Measurements from ENCODE around the gene FAM120B.

FAM120B gene

DNA sequence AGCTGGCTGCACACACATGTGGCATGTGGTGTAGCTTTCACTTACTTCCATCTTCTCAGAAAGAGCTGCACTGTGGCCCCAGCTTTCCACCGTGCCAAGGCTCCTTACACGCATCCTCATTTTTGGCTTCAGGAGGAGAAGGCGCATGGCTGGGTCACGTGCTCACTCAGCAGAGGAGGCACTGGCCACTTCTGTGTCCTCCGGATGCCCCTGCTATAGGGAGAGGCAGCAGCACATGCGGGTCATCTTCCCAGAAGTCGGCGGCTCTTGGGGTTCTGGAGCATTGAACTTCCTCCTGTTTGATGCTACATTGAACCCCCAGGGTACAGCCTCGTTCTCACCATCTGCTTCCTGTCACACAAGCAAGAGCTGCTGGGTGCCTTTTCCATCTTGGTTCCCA, 111.3 kb downstream of the FAM120B start:
- H3K4me3 ChIP-seq (ENCODE audit: low read depth in 1 of 2, low read length in 2 of 2) = no peak overlapping the region
- TF ChIP-seq, protein P1, sequence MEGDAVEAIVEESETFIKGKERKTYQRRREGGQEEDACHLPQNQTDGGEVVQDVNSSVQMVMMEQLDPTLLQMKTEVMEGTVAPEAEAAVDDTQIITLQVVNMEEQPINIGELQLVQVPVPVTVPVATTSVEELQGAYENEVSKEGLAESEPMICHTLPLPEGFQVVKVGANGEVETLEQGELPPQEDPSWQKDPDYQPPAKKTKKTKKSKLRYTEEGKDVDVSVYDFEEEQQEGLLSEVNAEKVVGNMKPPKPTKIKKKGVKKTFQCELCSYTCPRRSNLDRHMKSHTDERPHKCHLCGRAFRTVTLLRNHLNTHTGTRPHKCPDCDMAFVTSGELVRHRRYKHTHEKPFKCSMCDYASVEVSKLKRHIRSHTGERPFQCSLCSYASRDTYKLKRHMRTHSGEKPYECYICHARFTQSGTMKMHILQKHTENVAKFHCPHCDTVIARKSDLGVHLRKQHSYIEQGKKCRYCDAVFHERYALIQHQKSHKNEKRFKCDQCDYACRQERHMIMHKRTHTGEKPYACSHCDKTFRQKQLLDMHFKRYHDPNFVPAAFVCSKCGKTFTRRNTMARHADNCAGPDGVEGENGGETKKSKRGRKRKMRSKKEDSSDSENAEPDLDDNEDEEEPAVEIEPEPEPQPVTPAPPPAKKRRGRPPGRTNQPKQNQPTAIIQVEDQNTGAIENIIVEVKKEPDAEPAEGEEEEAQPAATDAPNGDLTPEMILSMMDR (IDR thresholded peaks at IDR 0.05; ENCODE audit: borderline replicate concordance, extremely low read depth, low read length, poor library complexity, severe bottlenecking) = no peak
- TF ChIP-seq EZH2 (IDR thresholded peaks at IDR 0.05; ENCODE audit: borderline replicate concordance, low read depth, low read length, severe bottlenecking) = no peak
- H3K36me3 ChIP-seq (ENCODE audit: insufficient read depth, low read length) = no peaks in the 10 kb centered on the region
- ATAC-seq (ENCODE audit: insufficient read depth, low read depth) = no peak
- H4K20me1 ChIP-seq (ENCODE audit: insufficient read depth, low read length) = no peaks in the 10 kb centered on the region
- no peak overlapping the region for H2AFZ ChIP-seq (ENCODE audit: low read depth, low read length)
- no peak overlapping the region for H3K27ac ChIP-seq (ENCODE audit: low read length)
- H3K9me3 ChIP-seq (ENCODE audit: insufficient read depth, low read length, severe bottlenecking) = no peaks in the 10 kb centered on the region
- H3K79me2 ChIP-seq (ENCODE audit: insufficient read depth, low read length) = no peaks in the 10 kb centered on the region
- H3K9ac ChIP-seq (ENCODE audit: low read depth, low read length) = no peak overlapping the region
- H3K27me3 ChIP-seq (ENCODE audit: insufficient read depth, low read length, poor library complexity) = no peaks in the 10 kb centered on the region
- DNase-seq = no peak
- H3K4me2 ChIP-seq (ENCODE audit: insufficient read depth, low read length) = no peak overlapping the region
- H3K4me1 ChIP-seq (ENCODE audit: insufficient read depth, low read length) = no peaks in the 10 kb centered on the region

DNA sequence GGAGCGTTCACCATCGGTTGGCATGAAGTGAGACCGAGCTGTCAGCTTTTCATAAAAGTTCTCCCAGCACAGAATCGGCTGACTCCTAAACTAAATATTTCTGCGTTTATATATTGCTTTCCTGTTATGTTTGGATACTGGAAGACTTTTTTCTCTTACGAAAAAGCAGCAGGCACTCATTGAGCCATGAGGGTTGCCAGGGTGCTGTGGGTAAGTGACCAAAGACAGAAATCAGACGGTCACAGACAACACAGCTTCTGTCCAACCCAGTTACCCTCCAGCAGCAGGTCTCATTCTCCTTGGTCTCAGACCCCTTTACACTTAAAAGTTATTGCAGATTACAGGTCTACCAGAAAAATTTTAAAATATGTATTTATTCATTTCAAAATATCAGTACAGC, 113.7 kb downstream of the FAM120B start:
- H2AFZ ChIP-seq (ENCODE audit: low read depth, low read length) = no peak overlapping the region

DNA sequence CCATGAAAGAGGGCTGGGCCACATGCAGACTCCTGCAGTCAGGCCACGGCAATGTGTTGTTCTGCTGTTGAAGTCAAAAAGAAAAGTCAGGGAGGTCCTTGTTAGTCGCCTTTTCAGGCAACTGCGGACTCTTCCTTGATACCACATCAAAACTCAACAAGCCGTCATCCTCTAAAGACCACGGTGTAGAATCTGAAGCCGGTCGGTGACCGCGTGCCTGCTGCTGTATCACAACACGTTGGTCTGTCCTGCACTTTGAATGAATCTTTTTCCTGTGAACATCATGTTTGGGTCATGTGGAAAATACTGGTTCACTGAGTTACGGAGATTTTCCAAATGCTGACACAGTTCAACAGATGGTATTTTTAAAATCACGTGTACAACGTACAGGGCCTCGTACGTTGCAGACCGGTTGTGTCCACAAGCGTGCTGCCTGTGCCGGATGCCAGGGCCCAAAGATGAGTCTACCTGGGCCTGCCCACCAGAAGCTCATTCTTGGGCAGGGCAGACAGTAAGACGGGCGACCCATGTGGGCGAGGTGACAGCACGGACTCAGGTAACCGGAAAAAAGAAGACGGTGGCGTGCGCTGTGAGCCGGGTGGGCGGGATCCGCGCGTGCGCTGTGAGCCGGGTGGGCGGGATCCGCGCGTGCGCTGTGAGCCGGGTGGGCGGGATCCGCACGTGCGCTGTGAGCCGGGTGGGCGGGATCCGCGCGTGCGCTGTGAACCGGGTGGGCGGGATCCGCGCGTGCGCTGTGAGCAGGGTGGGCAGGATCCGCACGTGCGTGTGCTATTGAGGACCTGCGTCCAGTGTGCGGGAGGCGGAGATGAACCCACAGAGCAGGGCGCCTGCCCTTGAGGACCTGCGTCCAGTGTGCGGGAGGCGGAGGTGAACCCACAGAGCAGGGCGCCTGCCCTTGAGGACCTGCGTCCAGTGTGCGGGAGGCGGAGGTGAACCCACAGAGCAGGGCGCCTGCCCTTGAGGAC, 114.5 kb downstream of the FAM120B start:
- no peak for ATAC-seq (ENCODE audit: insufficient read depth, low read depth)
- no peak overlapping the region for H3K4me3 ChIP-seq (ENCODE audit: low read depth in 1 of 2, low read length in 2 of 2)
- H2AFZ ChIP-seq (ENCODE audit: low read depth, low read length) = no peak overlapping the region

More for the DNA sequence above, 113.7 kb downstream of the FAM120B start:
- Histone ChIP-seq H3K79me2 (ENCODE audit: insufficient read depth, low read length) (no peaks in the 10 kb centered on the region), H3K36me3 (ENCODE audit: insufficient read depth, low read length) (no peaks in the 10 kb centered on the region), H3K9me3 (ENCODE audit: insufficient read depth, low read length, severe bottlenecking) (no peaks in the 10 kb centered on the region), H3K4me1 (ENCODE audit: insufficient read depth, low read length) (no peaks in the 10 kb centered on the region), H3K4me2 (ENCODE audit: insufficient read depth, low read length) (no peak overlapping the region), H3K27ac (ENCODE audit: low read length) (no peak overlapping the region), H3K9ac (ENCODE audit: low read depth, low read length) (no peak overlapping the region), H3K27me3 (ENCODE audit: insufficient read depth, low read length, poor library complexity) (no peaks in the 10 kb centered on the region), H4K20me1 (ENCODE audit: insufficient read depth, low read length) (no peaks in the 10 kb centered on the region), H3K4me3 (ENCODE audit: low read depth in 1 of 2, low read length in 2 of 2) (no peak overlapping the region)
- DNase-seq = no peak
- no peak for ATAC-seq (ENCODE audit: insufficient read depth, low read depth)
- no peak for TF ChIP-seq EZH2 (IDR thresholded peaks at IDR 0.05; ENCODE audit: borderline replicate concordance, low read depth, low read length, severe bottlenecking)
- TF ChIP-seq, protein P1 (IDR thresholded peaks at IDR 0.05; ENCODE audit: borderline replicate concordance, extremely low read depth, low read length, poor library complexity, severe bottlenecking) = no peak

More for the DNA sequence above, 114.5 kb downstream of the FAM120B start:
- Histone ChIP-seq H3K36me3 (ENCODE audit: insufficient read depth, low read length) (no peaks in the 10 kb centered on the region), H3K9me3 (ENCODE audit: insufficient read depth, low read length, severe bottlenecking) (no peaks in the 10 kb centered on the region), H3K79me2 (ENCODE audit: insufficient read depth, low read length) (no peaks in the 10 kb centered on the region), H3K9ac (ENCODE audit: low read depth, low read length) (no peak overlapping the region), H3K4me2 (ENCODE audit: insufficient read depth, low read length) (no peak overlapping the region), H3K27ac (ENCODE audit: low read length) (no peak overlapping the region), H3K4me1 (ENCODE audit: insufficient read depth, low read length) (no peaks in the 10 kb centered on the region), H3K27me3 (ENCODE audit: insufficient read depth, low read length, poor library complexity) (no peaks in the 10 kb centered on the region), H4K20me1 (ENCODE audit: insufficient read depth, low read length) (no peaks in the 10 kb centered on the region)
- no peak for DNase-seq
- TF ChIP-seq, protein P1 (IDR thresholded peaks at IDR 0.05; ENCODE audit: borderline replicate concordance, extremely low read depth, low read length, poor library complexity, severe bottlenecking) = no peak
- no peak for TF ChIP-seq EZH2 (IDR thresholded peaks at IDR 0.05; ENCODE audit: borderline replicate concordance, low read depth, low read length, severe bottlenecking)
